Measurements from ENCODE around the gene ATXN7L3.
"Not testable (repeated sequence)": the region's sequence is repeated elsewhere in the genome, so short reads cannot be mapped to it uniquely, and the experiment has no call there.

The ATXN7L3 gene

DNA sequence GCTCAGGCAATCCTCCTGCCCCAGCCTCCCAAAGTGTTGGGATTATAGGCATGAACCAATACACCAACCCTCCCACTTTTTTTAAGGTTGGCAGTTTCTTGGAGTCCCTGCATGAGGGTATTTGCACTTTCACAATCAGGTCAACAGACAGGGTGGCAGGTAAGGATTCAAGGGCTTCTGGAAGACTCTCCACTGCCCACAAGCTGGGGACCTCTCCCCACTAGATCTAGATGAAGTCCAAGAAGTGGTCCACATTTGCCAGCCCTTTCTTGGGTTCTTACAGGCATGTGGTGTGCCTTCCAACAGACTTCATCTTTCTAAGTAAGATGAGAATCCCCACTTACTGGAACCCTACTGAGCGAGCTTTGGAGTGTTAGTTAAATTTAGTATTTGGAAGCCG lies 25.3 kb downstream of the ATXN7L3 start:
- no peak for DNase-seq (ENCODE audit: low read depth)

GRCh38 chr17:44171931-44172455 lies 27.7 kb downstream of the ATXN7L3 start:
- no peak for DNase-seq (ENCODE audit: low read depth)

DNA sequence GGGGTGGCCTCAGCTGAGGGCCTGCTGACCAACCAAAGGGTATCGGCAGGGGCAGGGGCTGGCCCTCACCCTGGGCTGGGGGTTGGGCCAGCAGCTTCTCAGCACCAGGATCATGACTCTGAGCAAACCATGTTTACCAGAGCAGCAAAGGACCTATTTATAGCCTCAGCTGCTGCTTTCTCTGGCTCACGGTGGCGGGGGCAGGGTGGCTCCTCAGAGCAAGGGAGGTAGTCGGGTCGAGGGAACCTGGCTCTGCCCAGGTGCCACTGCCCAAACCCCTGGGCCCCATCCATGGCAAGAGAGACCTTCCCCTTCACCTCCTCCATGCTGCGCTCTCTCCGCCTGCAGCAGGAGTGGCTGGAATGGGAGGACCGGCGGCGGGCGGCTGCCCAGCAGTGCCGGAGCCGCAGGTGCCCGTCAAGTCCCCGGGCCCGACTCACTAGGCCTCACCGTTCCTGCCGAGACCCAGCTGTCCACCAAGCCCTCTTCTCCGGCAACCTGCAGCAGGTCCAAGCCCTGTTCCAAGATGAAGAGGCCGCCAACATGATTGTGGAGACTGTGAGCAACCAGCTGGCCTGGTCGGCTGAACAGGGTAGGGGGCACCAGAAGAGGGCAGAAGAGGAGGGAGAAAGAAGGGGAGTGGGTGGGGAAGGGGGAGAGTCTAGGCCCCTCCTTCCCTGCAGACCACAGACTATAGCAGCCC lies 29.0 kb downstream of the ATXN7L3 start, which contains the start of gene ASB16:
Gene ASB16 (plus strand): TSS at position 206 of the 703 bp plus-strand sequence. CDS start 86 bp downstream, at position 292.
- no peak for DNase-seq (ENCODE audit: low read depth)

DNA sequence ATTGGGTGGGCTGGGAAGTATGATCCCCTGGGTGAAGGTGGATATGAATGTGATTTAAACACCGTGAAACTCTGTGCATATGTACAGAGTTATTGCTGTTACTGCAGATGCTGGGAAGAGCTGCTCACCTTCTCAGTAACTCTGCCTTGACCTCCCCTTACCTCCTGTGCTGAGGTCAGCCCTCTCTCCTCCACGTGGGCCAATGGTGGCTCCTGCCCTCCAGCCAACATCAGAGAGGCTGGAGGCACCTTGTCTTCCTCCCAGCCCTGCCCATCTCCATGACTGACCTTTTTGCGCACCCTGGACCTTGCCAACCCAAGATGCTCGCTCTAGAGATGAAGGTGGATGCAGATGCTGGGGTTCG lies 29.6 kb downstream of the ATXN7L3 start:
- no peak for DNase-seq (ENCODE audit: low read depth)

DNA sequence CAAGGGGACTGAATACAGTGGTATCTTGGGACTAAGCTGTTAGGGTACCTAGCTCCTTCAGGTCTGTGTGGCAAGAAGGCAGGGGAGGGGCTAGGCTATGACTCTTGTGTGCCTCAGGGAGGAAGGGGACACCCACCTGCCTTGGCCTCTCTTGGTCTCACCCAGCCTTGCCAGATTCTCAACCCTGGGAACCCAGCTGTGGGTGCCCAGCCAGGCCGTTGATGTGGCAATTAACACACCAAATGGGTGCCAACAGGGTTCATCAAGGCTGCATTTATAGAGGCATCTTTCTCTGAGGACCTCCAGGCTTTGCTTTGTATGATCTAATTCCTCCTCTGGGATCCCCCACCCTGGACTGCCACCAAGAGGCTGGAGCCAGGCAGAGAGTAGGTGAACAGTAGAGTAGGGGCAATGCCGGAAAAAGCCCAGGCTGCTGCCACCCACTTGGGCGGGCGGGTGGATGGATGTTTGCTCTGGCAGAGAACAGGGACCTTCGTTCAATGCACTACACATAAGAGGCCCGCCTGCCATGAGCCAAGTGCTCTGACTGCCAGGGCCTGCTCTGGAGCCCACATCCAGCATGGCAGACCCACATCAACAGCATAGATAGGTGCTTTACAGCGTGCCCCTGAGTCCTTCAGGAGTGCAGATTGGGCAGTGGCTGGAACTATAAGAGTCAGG lies 32.4 kb downstream of the ATXN7L3 start:
- no peak for DNase-seq (ENCODE audit: low read depth)

GRCh38 chr17:44164476-44164875 lies 35.2 kb downstream of the ATXN7L3 start:
- DNase-seq (ENCODE audit: low read depth) = no peak

GRCh38 chr17:44159519-44160210 lies 40.0 kb downstream of the ATXN7L3 start:
- DNase-seq (ENCODE audit: low read depth) = no peak

- DNase-seq (ENCODE audit: low read depth) = no peak
These were observed 44.2 kb downstream of the ATXN7L3 start for GRCh38 chr17:44155488-44155887.

- DNase-seq (ENCODE audit: low read depth) = no peak
These were observed 46.8 kb downstream of the ATXN7L3 start for GRCh38 chr17:44152875-44153274.

GRCh38 chr17:44149750-44150329 lies 49.8 kb downstream of the ATXN7L3 start:
- no peak for DNase-seq (ENCODE audit: low read depth)

DNA sequence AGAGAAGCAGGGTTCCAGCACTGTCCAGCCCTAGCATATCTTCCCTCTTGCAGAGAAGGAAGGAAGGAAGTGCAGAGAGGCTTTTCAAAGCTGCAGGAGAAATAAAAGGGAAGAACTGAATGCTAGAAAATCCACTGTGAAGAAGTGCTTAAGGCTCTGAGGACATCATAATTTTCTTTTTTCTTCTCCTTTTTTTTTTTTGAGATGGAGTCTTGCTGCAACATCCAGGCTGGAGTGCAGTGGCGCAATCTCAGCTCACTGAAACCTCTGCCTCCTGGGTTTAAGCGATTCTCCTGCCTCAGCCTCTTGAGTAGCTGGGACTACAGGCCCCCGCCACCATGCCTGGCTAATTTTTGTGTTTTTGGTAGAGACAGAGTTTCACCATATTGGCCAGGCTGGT lies 50.6 kb downstream of the ATXN7L3 start:
- not testable (repeated sequence) for DNase-seq (ENCODE audit: low read depth)

DNA sequence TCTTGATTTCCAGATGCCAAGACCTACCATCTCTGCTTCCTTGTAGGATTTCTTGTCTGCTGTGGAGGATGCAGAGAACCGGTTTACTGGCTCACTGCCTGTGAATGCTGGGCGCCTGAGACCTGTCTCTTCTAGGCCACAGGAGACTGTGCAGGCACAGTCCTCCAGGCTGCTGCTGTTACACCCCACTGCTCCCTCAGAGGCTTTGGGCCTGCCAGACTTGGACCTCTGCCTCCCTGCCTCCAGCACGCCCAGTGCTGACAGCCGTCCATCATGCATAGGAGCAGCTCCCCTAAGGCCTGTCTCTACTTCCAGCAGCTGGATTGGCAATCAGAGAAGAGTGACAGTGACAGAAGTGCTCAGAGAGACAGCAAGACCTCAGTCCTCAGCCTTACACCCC lies 51.9 kb downstream of the ATXN7L3 start:
- DNase-seq (ENCODE audit: low read depth) = no peak

DNA sequence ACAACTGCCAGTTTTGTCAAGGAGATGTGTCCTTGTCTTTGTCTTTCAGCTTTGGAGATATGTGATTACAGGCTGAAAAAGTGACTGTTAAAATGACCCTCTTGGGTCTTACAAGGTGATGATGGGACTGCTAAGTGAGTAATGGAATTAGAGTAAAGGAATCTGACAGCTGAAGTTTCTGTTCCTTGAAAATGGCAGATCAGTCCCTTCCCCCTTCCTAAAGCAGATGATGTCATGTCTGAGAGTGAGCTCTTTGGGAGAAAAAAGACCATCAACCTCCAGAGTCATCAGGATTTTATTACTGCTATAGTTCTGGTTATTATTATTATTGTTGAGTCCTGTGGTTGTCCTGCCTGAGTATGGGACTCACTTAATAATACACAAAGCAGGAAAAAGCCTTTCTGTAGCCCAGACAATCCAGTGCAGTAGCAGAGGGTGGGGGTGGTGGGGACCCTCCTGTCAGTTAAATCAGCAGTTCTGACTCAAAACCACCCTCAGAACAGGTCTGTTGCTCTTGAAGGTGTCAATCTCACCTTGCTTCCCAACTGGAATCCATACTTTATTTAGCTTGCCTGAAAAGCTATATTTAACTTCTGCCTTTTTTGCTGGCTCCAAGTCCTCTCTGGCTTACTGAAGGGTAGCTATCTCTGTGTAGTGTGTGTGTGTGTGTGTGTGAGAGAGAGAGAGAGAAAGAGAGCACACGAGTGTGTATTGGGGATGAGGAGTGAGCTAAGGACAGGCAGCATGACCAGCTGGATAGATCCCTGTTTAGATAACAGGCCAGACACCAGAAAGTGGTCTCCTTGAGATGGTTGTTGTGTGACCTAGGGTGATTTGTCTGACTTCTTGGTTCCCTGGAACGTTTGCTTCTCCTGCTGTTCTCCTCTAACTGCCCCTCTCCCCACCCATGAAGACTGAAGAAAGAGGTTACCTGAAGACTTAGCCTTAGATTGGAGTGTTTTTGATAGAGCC lies 53.0 kb downstream of the ATXN7L3 start:
- no peak for DNase-seq (ENCODE audit: low read depth)

DNA sequence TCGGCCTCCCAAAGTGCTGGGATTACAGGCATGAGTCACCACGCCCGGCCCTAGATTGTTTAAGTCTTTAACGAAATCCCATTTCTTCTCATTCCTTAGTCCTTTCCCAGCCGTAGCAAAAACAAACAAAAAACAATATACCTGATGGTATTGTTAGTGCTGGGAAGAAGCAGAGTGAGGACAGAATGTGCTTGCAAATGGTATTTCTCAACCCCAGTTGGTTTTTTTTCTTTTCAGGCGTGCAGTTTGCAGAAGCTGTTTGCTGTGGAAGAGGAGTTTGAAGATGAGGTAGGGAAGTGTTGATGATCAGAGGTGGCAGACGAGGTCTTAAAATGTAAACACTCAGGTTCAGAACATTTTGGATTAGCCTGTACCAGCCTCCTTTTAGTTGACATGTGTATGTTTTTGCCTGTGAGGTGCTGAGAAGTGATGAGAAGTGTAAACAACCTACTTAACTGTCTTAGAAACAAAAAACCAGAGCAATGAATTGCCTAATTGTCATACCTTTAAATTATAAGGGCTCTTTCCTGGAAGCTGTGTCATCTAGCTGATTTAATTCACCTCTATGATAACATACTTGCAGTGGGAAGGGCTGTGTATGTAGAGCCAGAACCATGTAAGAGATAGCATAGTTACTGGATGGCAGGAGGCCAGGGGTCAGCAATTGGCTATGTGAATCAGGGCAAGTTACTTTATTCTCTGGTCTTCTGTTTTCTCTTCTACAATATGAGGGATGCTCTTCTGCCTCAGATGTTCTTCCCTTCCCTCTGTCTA lies 54.5 kb downstream of the ATXN7L3 start:
- no peak for DNase-seq (ENCODE audit: low read depth)

DNA sequence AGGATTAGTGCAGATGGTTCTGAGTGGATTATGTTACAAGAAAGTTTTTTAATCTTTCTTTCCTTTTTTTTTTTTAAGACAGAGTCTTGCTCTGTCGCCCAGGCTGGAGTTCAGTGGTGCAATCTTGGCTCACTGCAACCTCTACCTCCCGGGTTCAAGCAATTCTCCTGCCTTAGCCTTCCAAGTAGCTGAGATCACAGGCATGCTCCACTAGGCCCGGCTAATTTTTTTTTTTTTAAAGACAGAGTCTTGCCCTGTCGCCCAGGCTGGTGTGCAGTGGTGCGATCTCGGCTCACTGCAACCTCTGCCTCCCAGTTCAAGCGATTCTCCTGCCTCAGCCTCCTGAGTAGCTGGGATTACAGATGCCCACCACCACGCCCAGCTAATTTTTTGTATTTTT lies 55.8 kb downstream of the ATXN7L3 start:
- DNase-seq (ENCODE audit: low read depth) = not testable (repeated sequence)

Measured in GM04503 (cell line).